Central memory CD4-positive, alpha-beta T cell (primary cell): ENCODE data around the gene ZMYM4.
"Not testable (repeated sequence)": the region's sequence is repeated elsewhere in the genome, so short reads cannot be mapped to it uniquely, and the experiment has no call there.

Source experiments
- DNase-seq: peaks from one replicate; pipeline ENCODE4 v3.0.0; 2022

Gene ZMYM4

DNA sequence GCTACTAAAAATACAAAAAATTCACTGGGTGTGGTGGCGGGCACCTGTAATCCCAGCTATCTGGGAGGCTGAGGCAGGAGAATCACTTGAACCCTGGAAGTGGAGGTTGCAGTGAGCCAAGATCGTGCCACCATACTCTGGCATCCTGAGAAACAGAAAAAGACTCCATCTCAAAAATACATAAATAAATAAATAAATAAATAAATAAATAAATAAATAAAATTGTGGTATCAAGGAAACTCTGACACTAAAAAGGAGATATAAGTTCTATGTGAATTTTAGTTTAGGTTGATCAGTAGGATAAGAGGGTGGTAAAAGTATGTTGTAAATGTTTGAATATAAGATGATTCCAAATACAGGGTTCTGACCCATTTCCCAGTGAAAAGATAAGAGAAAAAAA is 63.1 kb downstream of the ZMYM4 start:
- DNase-seq, result not testable (repeated sequence)

DNA sequence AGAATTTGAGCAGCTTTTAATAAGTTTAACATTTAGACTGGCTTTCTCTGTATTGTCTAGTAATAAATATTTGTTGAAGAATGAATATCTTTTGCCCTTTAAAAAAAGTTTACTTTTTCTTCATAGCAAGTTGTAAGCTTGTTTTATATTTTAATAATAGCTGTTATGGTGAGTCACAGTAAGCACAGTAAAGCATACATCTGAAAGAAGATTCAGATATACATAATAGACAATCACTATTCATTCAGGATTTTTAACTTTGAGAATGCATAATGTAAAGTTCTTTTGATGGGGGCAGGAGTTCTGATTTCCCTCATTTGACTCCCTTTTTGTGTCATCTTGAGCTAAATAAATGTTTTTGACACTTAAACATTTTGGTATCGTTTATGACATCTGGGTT is 66.0 kb downstream of the ZMYM4 start:
- DNase-seq, result no peak

DNA sequence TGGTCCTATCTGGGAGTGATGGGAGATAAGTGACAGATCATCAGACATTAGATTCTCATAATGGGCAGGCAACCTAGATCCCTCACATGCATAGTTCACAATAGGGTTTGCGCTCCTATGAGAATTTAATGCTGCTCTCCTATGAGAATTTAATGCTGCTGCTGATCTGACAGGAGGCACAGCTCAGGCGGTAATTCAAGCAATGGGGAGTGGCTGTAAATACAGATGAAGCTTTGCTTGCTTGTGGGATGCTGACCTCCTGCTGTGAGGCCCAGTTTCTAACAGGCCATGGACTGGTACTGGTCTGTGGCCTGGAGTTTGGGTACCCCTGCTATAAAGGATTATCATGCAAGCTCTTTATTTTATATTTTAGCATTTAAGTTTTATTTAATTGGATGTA is 72.0 kb downstream of the ZMYM4 start:
- DNase-seq, result no peak

DNA sequence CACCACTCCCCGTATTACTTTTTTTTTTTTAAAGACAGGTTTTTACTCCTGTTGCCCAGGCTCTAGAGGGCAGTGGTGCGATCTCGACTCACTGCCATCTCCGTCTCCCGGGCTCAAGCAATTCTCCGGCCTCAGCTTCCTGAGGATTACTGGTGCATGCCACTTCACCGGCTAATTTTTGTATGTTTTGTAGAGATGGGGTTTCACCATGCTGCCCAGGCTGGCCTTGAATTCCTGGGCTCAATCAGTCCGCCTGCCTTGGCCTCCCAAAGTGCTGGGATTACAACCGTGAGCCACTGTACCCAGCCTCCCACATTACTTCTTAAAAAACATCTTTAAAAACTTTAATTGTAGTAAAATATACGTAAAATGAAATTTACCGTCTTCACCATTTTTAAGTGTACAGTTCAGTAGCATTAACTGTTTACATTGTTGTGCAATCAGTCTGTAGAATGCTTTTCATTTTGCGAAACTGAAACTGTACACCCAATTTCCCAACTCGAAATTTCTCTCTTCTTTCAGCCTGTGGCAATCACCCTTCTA is 77.0 kb downstream of the ZMYM4 start:
- DNase-seq, result no peak

DNA sequence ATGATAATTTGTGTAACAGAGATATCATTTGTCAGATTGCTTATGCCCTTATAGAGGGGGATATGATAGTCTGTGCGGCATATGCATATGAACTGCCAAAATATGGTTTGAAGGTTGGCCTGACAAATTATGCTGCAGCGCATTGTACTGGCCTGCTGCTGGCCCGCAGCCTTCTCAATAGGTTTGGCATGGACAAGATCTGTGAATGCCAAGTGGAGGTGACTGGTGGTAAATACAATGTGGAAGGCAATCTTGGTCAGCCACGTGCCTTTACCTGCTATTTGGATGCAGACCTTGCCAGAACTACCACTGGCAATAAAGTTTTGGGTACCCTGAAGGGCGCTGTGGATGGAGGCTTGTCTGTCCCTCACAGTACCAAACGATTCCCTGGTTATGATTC is 82.4 kb downstream of the ZMYM4 start:
- no peak for DNase-seq

DNA sequence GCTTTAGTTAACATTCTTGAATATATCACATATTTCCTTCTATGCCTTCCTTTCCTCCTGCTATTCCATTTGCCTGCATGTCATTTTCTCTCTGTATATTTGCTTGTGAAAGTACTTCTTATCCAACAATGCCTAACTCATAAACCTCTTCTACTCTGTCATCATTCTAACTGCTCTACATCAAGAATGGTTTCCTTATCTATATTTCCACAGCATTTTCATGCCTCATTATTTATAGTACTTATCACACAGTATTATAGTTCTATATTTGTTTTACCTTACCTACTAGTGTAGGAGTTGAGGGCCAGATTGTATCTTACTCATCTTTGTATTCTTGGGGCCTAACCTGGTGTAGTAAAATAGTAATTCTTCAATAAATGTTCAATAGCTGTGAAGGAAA is 91.5 kb downstream of the ZMYM4 start:
- no peak for DNase-seq

DNA sequence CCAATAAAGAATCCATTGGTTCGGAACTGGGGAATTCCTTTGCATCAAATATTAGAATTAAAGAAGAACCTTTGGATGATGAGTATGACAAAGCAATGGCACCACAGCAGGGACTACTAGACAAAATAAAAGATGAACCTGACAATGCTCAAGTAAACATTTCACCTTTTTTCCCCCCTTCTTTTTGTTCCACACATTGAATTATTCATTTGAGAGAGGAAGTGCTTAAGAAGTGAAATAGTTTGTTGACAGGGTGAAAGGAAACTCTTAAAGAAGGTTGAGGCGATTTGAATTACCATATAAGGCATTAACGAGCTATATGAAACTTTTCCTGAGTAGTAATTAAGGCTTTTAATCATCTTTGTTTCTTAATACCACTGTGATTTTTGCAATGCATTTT is 93.1 kb downstream of the ZMYM4 start:
- no peak for DNase-seq

DNA sequence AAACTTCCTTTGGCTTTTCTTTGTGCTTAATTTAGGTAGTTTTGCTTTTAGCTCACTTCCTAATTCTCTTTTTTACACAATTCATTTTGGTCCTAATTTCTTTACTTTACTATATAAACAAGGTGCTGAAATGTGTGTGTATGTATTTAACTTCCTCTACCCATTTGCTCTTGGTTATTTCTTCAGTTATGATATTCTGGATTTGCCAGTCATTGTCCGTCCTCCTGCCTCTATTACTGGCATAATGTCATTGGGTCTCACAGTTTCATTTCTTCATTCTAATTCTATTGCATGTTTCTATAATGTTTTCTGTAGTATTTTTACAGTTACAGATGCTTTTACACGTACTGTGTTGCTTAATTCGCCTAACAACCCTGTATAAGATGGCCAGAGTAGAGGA is 96.2 kb downstream of the ZMYM4 start:
- no peak for DNase-seq

DNA sequence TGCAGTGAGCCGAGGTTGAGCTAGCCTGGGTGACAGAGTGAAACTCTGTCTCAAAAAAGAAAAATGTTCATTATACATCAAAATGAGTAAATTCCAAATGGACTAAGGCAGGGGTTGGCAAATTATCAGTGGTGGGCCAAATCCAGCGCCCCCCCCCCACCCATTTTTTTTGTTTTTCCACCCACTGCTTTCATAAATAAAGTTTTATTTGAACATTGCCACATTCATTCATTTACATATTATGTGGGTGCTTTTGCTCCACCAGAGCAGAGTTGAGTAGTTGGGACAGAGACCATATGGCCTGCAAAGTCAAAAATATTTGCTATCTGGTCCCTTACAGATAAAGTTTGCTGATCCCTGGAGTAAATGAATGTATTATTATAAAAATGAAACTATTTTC is 99.4 kb downstream of the ZMYM4 start:
- no peak for DNase-seq

DNA sequence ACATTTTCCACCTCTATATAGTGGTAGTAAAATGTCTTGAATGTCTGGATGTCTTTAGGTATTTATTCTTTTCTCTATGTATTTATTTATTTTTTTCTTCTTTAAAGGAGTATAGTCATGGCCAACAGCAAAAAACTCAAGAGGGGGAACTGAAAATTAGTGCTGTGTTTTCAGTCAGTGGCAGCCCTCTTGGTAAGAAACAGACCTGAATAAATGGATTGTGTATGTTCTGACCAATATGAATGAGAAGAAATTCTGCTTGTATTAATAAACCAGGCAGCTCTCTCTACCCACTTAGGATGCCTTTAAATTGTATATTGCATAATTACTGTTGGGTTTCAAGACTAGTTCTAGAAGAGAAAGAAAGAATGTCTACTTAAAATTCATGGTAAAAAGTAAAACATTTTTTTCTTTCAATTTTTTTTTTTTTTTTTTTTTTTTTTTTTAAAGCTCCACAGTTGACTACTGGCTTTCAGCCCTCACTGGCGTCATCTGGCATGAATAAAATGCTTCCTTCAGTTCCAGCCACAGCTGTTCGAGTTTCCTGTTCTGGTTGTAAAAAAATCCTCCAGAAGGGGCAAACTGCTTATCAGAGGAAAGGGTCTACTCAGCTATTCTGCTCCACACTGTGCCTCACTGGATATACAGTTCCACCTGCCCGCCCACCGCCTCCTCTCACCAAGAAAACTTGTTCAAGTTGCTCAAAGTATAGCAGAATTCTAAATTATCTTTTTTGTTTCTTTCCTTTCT is 101.6 kb downstream of the ZMYM4 start:
- DNase-seq, result no peak

DNA sequence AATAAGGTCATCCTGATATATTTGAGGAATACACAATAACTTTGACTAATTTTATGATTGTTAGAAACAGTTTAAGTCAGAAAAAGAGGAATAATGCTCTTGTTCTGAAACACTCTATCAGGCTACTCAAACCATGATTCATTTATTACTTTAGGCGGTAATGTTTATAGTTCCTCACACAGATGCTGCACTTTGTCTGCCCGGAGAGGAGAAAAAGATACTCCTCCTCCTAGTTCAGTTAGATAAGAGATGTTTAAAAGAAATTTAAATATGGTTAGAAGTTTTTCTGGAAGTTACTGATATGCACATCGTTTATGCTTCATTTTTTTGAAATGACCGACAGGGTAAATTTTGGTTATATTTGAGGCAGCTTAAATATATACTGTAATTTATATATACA is 103.0 kb downstream of the ZMYM4 start:
- no peak for DNase-seq

DNA sequence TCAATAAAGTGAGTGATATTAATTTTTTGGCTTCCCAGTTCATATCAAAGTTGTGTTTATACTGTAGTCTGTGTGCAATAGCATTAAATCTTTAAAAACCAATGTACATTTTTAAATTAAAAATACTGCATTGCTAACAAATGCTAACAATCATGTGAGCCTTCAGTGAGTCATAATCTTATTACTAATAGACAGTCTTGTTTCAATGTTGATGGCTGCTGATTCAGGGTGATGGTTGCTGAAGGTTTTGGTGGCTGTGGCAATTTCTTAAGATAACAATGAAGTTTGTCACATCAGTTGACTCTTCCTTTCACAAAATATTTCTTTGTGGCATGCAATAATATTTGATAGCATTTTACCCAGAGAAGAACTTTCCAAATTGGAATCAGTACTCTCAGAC is 109.0 kb downstream of the ZMYM4 start:
- DNase-seq, result no peak

DNA sequence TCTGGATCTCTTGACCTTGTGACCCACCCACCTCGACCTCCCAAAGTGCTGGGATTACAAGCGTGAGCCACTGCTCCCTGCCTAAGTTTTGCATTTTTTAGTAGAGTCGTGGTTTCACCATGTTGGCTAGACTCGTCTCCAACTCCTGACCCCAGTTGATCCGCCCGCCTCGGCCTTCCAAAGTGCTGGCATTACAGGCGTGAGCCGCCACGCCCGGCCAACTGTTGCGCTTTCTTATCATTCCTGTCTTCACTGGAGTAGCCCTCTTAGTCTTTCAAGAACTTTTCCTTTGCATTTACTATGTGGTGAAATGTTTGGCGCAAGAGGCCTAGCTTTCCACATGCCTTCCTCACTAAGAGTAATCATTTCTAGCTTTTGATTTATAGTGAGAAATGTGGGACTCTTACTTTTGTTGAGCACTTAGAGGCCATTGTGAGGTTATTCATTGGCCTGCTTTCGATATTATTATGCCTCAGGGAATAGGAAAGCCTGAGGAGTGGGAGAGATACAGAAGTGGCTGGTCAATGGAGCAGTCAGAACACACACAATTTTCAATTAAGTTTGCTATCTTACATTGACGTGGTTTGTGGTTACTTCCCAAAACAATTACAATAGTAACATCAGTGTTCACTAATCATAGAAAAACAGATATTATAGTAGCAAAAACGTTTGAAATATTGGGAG is 111.0 kb downstream of the ZMYM4 start:
- no peak for DNase-seq

DNA sequence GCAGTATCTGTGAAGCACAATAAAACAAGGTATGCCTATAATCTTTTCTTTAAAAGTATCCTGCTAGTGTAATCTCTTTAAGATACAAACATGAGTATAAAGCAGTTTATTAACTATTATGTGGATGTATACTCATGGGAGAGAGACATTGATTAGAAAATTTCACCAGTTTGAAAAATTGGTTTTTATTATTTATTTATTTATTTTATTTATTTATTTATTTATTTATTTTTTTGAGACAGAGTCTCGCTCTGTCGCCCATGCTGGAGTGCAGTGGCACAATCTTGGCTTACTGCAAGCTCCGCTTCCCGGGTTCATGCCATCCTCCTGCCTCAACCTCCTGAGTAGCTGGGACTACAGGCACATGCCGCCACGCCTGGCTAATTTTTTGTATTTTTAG is 111.6 kb downstream of the ZMYM4 start:
- DNase-seq, result not testable (repeated sequence)

DNA sequence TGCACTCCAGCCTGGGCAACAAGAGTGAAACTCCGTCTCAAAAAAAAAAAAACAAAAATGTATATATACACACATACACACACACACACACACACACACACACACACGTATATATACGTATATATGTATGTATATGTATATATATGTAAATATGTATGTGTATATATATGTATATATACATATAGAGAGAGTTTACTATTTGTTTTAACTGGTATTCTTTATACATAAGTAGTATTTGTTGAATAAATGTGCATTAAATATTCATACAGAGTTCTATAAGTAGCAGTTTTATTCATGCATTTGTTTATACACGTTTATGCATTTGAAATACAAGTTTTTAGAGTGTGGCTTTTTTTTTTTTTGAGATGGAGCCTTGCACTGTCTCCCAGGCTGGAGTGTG is 113.6 kb downstream of the ZMYM4 start:
- no peak for DNase-seq

DNA sequence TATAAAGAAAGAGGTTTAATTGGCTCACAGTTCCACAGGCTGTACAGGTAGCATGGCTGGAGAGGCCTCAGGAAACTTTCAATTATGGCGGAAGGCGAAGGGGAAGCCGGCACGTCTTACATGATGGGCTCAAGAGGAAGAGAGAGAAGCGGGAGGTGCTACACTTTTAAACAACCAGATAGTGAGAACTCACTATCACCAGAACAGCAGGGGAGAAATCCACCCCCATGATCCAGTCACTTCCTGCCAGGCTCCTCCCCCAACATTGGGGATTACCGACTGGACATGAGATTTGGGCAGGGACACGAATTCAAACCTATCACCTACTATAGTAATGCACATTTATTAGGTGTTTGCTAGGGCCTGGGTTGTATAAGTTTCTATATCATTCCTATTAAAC is 117.8 kb downstream of the ZMYM4 start:
- no peak for DNase-seq

DNA sequence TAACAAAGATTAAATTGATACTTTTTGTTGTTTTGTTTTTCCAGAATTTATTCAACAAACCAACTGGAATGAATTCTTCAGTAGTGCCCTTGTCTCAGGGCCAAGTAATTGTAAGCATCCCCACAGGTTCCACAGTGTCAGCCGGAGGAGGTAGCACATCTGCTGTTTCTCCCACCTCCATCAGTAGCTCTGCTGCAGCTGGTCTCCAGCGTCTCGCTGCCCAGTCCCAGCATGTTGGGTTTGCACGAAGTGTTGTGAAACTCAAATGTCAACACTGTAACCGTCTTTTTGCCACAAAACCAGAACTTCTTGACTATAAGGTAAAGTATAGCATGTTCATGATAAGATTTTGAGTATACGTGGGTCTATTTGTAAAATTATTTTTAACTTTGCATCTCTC is 118.5 kb downstream of the ZMYM4 start:
- DNase-seq, result no peak

DNA sequence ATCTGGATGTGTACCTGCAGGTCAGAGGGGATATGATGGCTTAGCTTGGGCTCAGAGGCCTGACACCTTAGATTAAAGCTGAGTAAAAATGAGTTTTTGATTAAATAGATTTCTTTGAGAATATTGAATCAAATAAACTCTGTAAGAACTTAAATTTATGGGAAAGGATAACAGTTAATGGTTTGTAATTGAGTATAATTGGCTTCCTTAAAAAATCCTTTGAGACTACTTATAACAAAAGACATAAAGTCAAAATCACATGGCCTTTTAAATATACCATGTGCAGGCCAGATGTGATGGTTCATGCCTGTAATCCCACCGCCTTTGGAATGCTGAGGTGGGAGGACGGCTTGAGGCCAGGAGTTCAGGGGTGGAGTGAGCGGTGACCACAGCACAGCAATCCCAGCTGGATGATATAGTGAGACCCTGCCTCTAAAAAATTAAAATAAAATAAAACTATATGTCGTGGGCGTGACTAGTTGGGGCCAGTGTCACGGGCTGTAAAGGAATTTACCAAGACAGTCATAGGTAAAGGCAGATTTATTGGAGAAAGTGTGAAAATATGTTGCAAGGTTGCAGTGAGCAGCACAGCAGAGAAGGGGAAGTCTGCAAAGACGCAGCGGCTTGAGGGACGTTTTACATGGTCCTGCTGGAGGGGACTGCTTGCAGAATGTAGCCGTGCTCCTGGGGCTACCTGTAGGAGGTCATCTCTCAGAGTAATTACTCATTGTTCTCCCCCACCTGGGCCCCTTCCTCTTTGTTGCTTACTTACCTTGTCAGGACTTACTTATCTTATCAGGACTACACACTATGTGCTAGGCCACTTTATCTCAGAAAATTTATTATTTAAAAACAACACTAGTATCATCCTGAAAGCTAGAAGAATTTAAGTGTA is 122.3 kb downstream of the ZMYM4 start:
- no peak for DNase-seq

DNA sequence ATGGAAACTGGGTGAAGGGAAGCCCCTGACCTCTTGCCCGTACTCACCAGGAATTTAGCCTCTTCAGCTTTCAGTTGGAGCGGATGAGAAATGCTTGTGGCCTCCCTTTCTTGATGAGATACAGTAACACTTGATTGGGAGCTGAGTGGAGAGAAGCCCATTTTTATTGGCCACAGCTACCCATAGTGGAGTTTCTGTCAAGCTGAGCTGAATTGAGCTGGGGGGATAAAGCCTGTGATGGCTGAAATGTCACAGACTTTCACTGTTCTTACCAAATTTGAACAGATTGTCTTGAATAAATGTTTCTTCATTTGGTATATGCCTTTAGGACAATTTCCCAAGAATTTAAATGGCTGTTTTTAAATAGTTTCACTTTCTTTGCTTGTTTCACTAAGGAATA is 125.9 kb downstream of the ZMYM4 start:
- no peak for DNase-seq

DNA sequence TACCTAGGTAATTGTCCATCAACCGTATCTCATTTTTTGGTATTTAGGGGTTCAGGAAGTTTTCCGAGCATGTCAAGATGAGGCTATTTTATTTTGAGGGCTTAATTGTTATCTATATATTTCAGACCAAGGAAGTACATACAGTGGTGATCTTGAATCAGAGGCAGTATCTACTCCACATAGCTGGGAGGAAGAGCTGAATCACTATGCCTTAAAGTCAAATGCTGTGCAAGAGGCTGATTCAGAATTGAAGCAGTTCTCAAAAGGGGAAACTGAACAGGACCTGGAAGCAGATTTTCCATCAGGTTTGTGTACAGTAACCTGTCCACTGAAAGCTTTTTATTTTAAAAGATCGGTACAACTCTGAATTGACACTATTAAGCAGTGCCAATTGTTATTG is 130.2 kb downstream of the ZMYM4 start:
- no peak for DNase-seq

DNA sequence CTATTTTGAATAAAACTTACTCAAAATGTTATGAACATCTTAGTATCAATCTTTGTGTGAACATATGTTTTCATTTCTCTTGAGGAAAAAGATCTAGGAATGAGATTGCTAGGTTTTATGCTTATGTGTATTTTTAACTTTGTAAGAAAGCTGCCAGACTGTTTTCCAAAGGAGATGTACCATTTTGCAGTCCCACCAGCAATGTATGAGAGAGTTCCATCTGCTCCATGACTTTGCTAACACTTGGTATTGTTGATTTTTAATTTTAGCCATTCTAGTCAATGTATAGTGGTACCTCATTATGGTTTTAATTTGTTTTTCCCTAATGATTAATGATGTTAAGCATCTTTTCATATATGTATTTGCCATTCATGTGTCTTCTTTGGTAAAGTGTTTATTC is 132.5 kb downstream of the ZMYM4 start:
- no peak for DNase-seq

DNA sequence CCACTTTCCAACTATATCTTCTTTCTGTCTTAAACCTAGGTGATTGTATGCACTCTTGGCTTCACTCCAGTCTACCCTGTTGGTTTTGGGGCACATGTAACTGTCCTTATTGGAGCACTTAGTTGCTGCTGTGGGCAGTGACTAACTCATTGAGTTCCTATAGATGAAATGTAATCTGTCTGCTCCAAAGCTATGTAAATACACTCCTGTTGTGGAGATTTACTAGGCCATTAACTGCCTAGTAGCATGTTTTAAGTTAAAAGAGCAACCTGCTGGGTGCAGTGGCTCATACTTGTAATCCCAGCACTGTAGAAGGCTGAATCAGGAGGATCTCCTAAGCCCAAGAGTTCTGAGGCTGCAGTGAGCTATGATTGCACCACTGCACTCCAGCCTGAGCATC is 137.6 kb downstream of the ZMYM4 start:
- DNase-seq, result no peak

DNA sequence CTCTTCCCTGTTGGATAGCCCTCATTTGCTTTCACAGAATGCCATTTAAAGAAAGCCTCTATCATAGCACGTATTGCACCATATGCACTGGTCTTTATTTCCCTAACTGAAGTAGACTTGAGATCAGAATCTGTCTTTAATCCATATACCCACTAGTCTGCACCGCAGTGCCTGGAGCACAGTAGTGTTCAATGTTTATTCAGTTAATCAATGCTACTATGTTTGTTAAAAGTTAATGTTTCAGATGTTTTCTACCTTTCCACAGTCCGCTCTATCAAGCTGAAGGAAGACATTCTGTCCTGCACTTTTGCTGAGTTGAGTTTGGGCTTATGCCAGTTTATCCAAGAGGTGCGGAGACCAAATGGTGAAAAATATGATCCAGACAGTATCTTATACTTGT is 139.2 kb downstream of the ZMYM4 start:
- DNase-seq, result no peak

DNA sequence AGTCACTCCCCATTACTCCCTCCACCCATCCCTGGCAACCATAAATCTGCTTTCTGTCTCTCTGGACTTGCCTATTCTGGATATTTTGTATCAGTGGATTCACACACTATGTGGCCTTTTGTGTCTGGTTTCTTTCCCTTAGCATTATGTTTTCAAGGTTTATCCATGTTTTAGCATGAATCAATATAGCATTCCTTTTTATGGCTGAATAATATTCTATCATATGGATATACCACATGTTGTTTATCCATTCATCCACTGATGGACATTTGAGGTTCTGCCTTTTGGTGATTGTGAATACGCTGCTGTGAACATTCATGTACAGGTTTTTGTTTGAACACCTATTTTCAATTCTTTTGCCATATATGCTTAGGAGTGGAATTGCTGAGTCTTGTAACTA is 140.4 kb downstream of the ZMYM4 start:
- no peak for DNase-seq
